ENCODE data around the gene RIMBP2. TPM values are rescaled to one million over a fixed set of nuclear protein-coding genes. Genes with fewer than 3 reads are reported as not detected.

The RIMBP2 gene
- total RNA-seq, 4 donors from 2014 or later = 0.83 to 1.8 (median 1.4) TPM

- Histone ChIP-seq H3K9me3 (no peaks in the 10 kb centered on the region), H3K4me1 (no peaks in the 10 kb centered on the region), H3K27ac (replicated peaks in 1 of 4) (no peak overlapping the region), H3K27me3 (peaks cover 0 to 5% (median 0%) of the 10 kb centered on the region in 4 donors), H3K36me3 (no peaks in the 10 kb centered on the region), H3K4me3 (no peak overlapping the region)
- TF ChIP-seq CTCF (IDR thresholded peaks at IDR 0.05) (no peak), EP300 (IDR thresholded peaks at IDR 0.05) (no peak), POLR2A (IDR thresholded peaks at IDR 0.05; ENCODE audit: low read depth) (no peak), POLR2AphosphoS5 (IDR thresholded peaks at IDR 0.05) (no peak)
- intact Hi-C loops (cut with DNase I) = no loop called here
- 87% methylated on average over 32 of the region's 32 CpGs for WGBS
- DNase-seq (ENCODE audit: extremely low spot score) = no peak
Observed at GRCh38 chr12:130446846-130447654, 269.0 kb downstream of the RIMBP2 start.

GRCh38 chr12:130444986-130445385 lies 271.1 kb downstream of the RIMBP2 start:
- no peak overlapping the region for H3K27ac ChIP-seq (replicated peaks in 1 of 4)
- H3K27me3 ChIP-seq = no peaks in the 10 kb centered on the region
- intact Hi-C loops (cut with DNase I) = no loop called here
- WGBS = 84% methylated on average over 16 of the region's 16 CpGs
- no peak for TF ChIP-seq POLR2A (IDR thresholded peaks at IDR 0.05; ENCODE audit: low read depth)
- TF ChIP-seq POLR2AphosphoS5 (IDR thresholded peaks at IDR 0.05) = no peak
- no peak for TF ChIP-seq CTCF (IDR thresholded peaks at IDR 0.05)
- no peak for TF ChIP-seq EP300 (IDR thresholded peaks at IDR 0.05)
- H3K36me3 ChIP-seq = no peaks in the 10 kb centered on the region
- no peak for DNase-seq (ENCODE audit: extremely low spot score)
- no peak overlapping the region for H3K4me3 ChIP-seq
- H3K9me3 ChIP-seq = no peaks in the 10 kb centered on the region
- H3K4me1 ChIP-seq = no peaks in the 10 kb centered on the region

GRCh38 chr12:130444061-130444460 lies 272.0 kb downstream of the RIMBP2 start:
- no peak overlapping the region for H3K27ac ChIP-seq (replicated peaks in 1 of 4)
- H3K4me3 ChIP-seq = no peak overlapping the region
- TF ChIP-seq POLR2A (IDR thresholded peaks at IDR 0.05; ENCODE audit: low read depth) (no peak), EP300 (IDR thresholded peaks at IDR 0.05) (no peak), CTCF (IDR thresholded peaks at IDR 0.05) (no peak), POLR2AphosphoS5 (IDR thresholded peaks at IDR 0.05) (no peak)
- no peaks in the 10 kb centered on the region for H3K9me3 ChIP-seq
- intact Hi-C loops (cut with DNase I) = no loop called here
- 68% methylated on average over 5 of the region's 5 CpGs for WGBS
- no peak for DNase-seq (ENCODE audit: extremely low spot score)
- no peaks in the 10 kb centered on the region for H3K4me1 ChIP-seq
- no peaks in the 10 kb centered on the region for H3K36me3 ChIP-seq
- no peaks in the 10 kb centered on the region for H3K27me3 ChIP-seq

GRCh38 chr12:130441771-130442760 lies 274.0 kb downstream of the RIMBP2 start:
- TF ChIP-seq CTCF (IDR thresholded peaks at IDR 0.05) (no peak), EP300 (IDR thresholded peaks at IDR 0.05) (no peak), POLR2A (IDR thresholded peaks at IDR 0.05; ENCODE audit: low read depth) (no peak), POLR2AphosphoS5 (IDR thresholded peaks at IDR 0.05) (no peak)
- Histone ChIP-seq H3K4me1 (no peaks in the 10 kb centered on the region), H3K27ac (replicated peaks in 1 of 4) (no peak overlapping the region), H3K4me3 (no peak overlapping the region), H3K9me3 (no peaks in the 10 kb centered on the region), H3K36me3 (no peaks in the 10 kb centered on the region), H3K27me3 (no peaks in the 10 kb centered on the region)
- WGBS = 96% methylated on average over 22 of the region's 45 CpGs
- intact Hi-C loops (cut with DNase I) = no loop called here
- no peak for DNase-seq (ENCODE audit: extremely low spot score)
